HK-2 (cell line): ENCODE measurements around the gene ZNF579.

ENCODE experiments used
- DNase-seq: peaks from one replicate; pipeline ENCODE4 v3.0.0-alpha.2; 2018; ENCODE audit not compliant: unreplicated experiment

The ZNF579 gene

GRCh38 chr19:55580628-55581144 lies at the start of gene ZNF579:
ZNF579 (minus strand) TSS chr19:55580848; CDS start chr19:55579639, 1,209 bp downstream.
- peak; percentile 93 for DNase-seq

- DNase-seq, result no peak
Measured at GRCh38 chr19:55626350-55626749, 45.7 kb upstream of the ZNF579 start.

GRCh38 chr19:55625004-55625326 lies 44.3 kb upstream of the ZNF579 start:
- no peak for DNase-seq

GRCh38 chr19:55624109-55625003 lies 43.7 kb upstream of the ZNF579 start, which contains the start of gene ZNF784:
ZNF784 (minus strand) TSS chr19:55624566; CDS start chr19:55624561, 5 bp downstream.
- peak; percentile 99 for DNase-seq

GRCh38 chr19:55623561-55623960 lies 42.9 kb upstream of the ZNF579 start:
- no peak for DNase-seq

- DNase-seq, result no peak
Measured at GRCh38 chr19:55623130-55623529, 42.5 kb upstream of the ZNF579 start.

- no peak for DNase-seq
Measured at GRCh38 chr19:55622242-55622969, 41.8 kb upstream of the ZNF579 start.

- no peak for DNase-seq
Measured at GRCh38 chr19:55621673-55622231, 41.1 kb upstream of the ZNF579 start.

- no peak for DNase-seq
Measured at GRCh38 chr19:55621205-55621672, 40.6 kb upstream of the ZNF579 start.

GRCh38 chr19:55620410-55621204 lies 40.0 kb upstream of the ZNF579 start:
- DNase-seq, result no peak

- no peak for DNase-seq
Measured at GRCh38 chr19:55619286-55619685, 38.6 kb upstream of the ZNF579 start.

GRCh38 chr19:55618426-55618825 lies 37.8 kb upstream of the ZNF579 start:
- no peak for DNase-seq

GRCh38 chr19:55617426-55617825 lies 36.8 kb upstream of the ZNF579 start:
- DNase-seq, result no peak

GRCh38 chr19:55616395-55616875 lies 35.8 kb upstream of the ZNF579 start:
- no peak for DNase-seq

GRCh38 chr19:55615543-55616394 lies 35.1 kb upstream of the ZNF579 start:
- DNase-seq, result no peak

- no peak for DNase-seq
Measured at GRCh38 chr19:55614711-55615542, 34.3 kb upstream of the ZNF579 start.

GRCh38 chr19:55613930-55614710 lies 33.5 kb upstream of the ZNF579 start:
- DNase-seq, result no peak

- no peak for DNase-seq
Measured at GRCh38 chr19:55613396-55613795, 32.7 kb upstream of the ZNF579 start.
